Large intestine (tissue), 3 donors: ENCODE measurements around the gene TENT5C. TPM values are rescaled to one million over a fixed set of nuclear protein-coding genes. Genes with fewer than 3 reads are reported as not detected.

Experiments used
- DNase-seq, 2 donors: peaks; one replicate each; pipeline versions ENCODE4 v3.0.0 to v3.0.0-alpha.2; 2013
- H3K27ac ChIP-seq: one replicate; pipeline ENCODE4 v1.5.1; 2013; ENCODE audit warnings: low read length
- H3K27me3 ChIP-seq: 2 replicates; pipeline ENCODE4 v1.6.1; 2013; ENCODE audit warnings: low read length; ENCODE audit not compliant: control insufficient read depth, insufficient read depth
- H3K36me3 ChIP-seq: 2 replicates; pipeline ENCODE4 v1.6.1; 2013; ENCODE audit warnings: low read length; ENCODE audit not compliant: control insufficient read depth, insufficient read depth
- H3K4me1 ChIP-seq: one replicate; pipeline ENCODE4 v1.6.1; 2013; ENCODE audit warnings: low read length; ENCODE audit not compliant: control insufficient read depth, insufficient read depth
- H3K4me3 ChIP-seq: one replicate; pipeline ENCODE4 v1.5.1; 2013; ENCODE audit warnings: low read length
- H3K9me3 ChIP-seq: one replicate; pipeline ENCODE4 v1.6.1; 2013; ENCODE audit warnings: mild to moderate bottlenecking, low read depth, low read length, moderate library complexity; ENCODE audit not compliant: control insufficient read depth
- WGBS: methylation state at CpG from one replicate; pipeline ENCODE4 v1.1.5; 2013; ENCODE audit warnings: low lambda C conversion rate; ENCODE audit not compliant: insufficient coverage; 5-methylcytosine and 5-hydroxymethylcytosine counted together
- polyA plus RNA-seq: library from polyadenylated mRNA; unstranded; fragments of 120-200 nt; gene quantifications from one replicate; pipeline ENCODE4 v1.2.1, GENCODE V29; 2013

The TENT5C gene
- polyA plus RNA-seq, 1 donor, result 10.4 TPM

GRCh38 chr1:117602862-117603261 lies 3.0 kb upstream of the TENT5C start:
- H3K4me3 ChIP-seq, result no peak overlapping the region
- no peaks in the 10 kb centered on the region for H3K4me1 ChIP-seq
- H3K27ac ChIP-seq, result no peak overlapping the region
- no peaks in the 10 kb centered on the region for H3K36me3 ChIP-seq
- no peaks in the 10 kb centered on the region for H3K9me3 ChIP-seq
- WGBS, result no CpG with 5 or more reads among the region's 4 CpGs
- no peak for DNase-seq
- H3K27me3 ChIP-seq, result peaks cover 5% of the 10 kb centered on the region

DNA sequence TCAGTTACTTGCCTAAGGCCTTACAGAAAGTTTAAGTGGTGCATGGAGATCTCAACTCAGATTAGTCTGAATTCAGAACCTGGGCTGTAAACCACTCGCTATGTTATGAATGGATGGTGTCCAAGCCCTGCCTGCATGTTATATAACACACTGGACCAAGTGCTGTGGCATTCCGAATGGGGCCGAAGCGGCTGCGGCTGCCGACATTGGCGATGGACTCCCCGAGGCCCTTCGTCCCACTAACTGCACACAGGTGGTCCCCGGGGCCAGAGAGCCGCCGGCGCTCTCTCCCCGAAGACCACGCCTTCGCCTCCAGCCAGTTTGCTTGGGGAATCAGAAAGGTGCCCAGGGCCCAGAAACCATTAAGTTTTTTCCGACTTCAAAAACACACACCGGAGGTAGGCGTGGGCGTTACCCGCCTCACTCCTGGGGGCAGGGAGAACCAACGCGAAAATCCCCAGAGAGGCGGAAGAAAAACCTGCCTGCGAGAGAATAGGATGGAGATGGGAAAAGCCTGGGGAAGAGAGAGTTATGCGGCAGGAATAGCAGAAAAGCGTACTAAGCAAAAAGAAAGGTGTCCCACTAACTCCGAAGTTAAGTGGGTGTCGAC lies 579 bp upstream of the TENT5C start:
- peak overlapping the region; percentile 67 for H3K27ac ChIP-seq
- H3K4me3 ChIP-seq, result peak overlapping the region; percentile 73
- peaks cover 5% of the 10 kb centered on the region for H3K27me3 ChIP-seq
- no CpG with 5 or more reads among the region's 29 CpGs for WGBS
- peaks cover 3% of the 10 kb centered on the region for H3K4me1 ChIP-seq
- no peak for DNase-seq
- H3K36me3 ChIP-seq, result no peaks in the 10 kb centered on the region
- H3K9me3 ChIP-seq, result no peaks in the 10 kb centered on the region

- H3K4me1 ChIP-seq, result peaks cover 4% of the 10 kb centered on the region
Measured at GRCh38 chr1:117606649-117607430, 992 bp downstream of the TENT5C start.

DNA sequence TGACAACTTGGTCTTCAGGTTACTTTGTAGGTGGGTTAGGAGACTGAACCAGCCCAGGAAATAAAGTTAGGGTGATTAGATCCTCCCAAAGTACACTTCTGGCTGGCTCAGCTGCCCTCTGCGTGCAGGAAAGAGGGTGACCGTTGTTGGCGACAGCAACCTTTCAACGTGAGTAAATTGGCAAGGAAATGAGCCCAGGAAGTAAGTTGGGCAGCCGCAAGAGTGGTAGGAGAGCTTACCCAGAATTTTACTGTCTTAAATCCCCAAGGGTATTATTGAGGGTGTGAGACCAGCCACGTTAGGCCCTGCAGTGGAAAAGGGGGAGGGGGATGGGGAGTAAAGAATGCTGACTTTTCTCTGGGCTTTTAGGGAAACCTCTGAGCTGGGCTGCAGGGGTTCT lies 1.6 kb downstream of the TENT5C start:
- Histone ChIP-seq H3K27me3 (no peaks in the 10 kb centered on the region), H3K4me3 (peak overlapping the region; percentile 85), H3K27ac (peak overlapping the region; percentile 82), H3K4me1 (peaks cover 8% of the 10 kb centered on the region), H3K9me3 (no peaks in the 10 kb centered on the region), H3K36me3 (no peaks in the 10 kb centered on the region)
- peak in 1 of 2 donors; percentile 60 for DNase-seq
- WGBS, result no CpG with 5 or more reads among the region's 6 CpGs

More at GRCh38 chr1:117606649-117607430, 992 bp downstream of the TENT5C start:
- Histone ChIP-seq H3K4me3 (peak overlapping the region; percentile 85), H3K9me3 (no peaks in the 10 kb centered on the region), H3K27me3 (peaks cover under 1% of the 10 kb centered on the region), H3K27ac (peak overlapping the region; percentile 82), H3K36me3 (no peaks in the 10 kb centered on the region)
- peak; percentile 35 to 84 for DNase-seq
- 0% methylated on average over 1 of the region's 37 CpGs for WGBS

- 100% methylated on average over 1 of the region's 7 CpGs for WGBS
- Histone ChIP-seq H3K27ac (peak overlapping the region; percentile 82), H3K4me1 (peaks cover 15% of the 10 kb centered on the region), H3K4me3 (no peak overlapping the region), H3K9me3 (no peaks in the 10 kb centered on the region), H3K36me3 (no peaks in the 10 kb centered on the region), H3K27me3 (no peaks in the 10 kb centered on the region)
- DNase-seq, result peak in 1 of 2 donors; percentile 51
Measured at GRCh38 chr1:117608115-117608615, 2.3 kb downstream of the TENT5C start.

- Histone ChIP-seq H3K27ac (no peak overlapping the region), H3K4me1 (peaks cover 21% of the 10 kb centered on the region), H3K9me3 (no peaks in the 10 kb centered on the region), H3K27me3 (no peaks in the 10 kb centered on the region), H3K4me3 (no peak overlapping the region), H3K36me3 (no peaks in the 10 kb centered on the region)
- no CpG with 5 or more reads among the region's 1 CpG for WGBS
- no peak for DNase-seq
Measured at GRCh38 chr1:117608758-117609157, 2.9 kb downstream of the TENT5C start.

DNA sequence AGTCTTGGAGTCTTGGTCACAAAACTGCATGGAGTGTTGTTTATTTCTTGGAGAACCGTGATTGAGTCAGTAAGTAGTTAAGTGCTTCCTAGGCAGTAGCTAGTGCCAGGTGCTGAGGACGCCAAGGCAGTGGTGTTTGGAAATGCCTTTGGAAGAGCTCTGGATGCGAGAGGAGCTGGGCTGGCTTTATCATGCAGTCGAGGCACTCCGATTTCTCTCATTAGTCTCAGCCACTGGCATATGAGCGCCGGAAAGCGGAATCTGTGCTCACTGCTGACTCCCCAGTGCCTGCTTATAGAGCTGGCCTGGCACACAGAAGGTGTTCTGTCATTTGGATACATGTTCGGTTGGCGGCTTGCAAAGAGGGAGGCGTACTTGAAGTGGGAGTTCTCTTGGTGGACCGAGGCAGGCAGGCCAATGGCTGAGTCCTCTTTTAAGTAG lies 3.6 kb downstream of the TENT5C start:
- H3K4me1 ChIP-seq, result peaks cover 28% of the 10 kb centered on the region
- DNase-seq, result no peak
- no peaks in the 10 kb centered on the region for H3K36me3 ChIP-seq
- no peaks in the 10 kb centered on the region for H3K9me3 ChIP-seq
- no peak overlapping the region for H3K27ac ChIP-seq
- 88% methylated on average over 3 of the region's 12 CpGs for WGBS
- H3K4me3 ChIP-seq, result no peak overlapping the region
- no peaks in the 10 kb centered on the region for H3K27me3 ChIP-seq

DNA sequence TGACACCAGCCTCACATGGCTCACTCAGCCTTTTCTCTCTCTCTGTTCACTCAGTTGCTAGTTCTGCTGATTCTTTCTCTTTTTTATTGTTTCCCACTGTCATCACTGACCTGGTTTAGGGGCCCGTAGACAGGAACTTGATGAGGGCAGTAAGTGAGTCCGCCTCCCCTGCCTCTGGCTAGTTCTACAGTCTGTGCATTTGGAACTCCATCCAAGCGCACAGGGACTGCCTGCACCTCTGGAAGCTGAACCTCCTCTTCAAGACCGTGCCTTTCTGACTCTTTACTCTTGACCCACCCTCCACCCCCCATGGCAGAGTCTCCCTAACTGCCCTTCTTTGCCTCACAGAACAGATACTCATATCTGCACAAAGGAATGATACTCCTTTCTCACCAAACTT lies 4.2 kb downstream of the TENT5C start:
- WGBS, result no CpG with 5 or more reads among the region's 4 CpGs

DNA sequence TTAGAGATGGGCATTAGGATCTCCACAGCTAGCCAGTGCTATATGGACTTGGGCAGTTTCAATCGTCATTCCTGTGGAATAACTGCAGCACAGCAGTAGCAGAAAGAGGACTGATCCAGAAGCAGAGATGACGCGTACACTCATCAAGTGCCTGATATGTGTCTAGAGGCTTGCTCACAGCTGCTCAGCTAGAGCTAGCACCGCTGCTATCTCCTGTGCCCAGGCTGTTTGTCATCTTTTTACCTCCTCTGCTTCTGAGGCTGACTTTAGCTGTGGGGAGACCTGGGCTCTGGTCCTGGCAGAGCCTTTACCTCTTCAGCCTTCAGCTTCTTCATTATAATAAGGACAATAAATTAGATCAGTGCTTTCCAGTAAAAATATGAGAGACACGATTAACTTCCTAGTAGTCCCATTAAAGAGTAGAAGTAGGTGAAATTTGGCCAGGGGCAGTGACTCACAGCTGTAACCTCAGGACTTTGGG lies 5.3 kb downstream of the TENT5C start:
- Histone ChIP-seq H3K4me3 (no peak overlapping the region), H3K36me3 (no peaks in the 10 kb centered on the region), H3K27ac (no peak overlapping the region), H3K9me3 (no peaks in the 10 kb centered on the region), H3K4me1 (peaks cover 33% of the 10 kb centered on the region), H3K27me3 (no peaks in the 10 kb centered on the region)
- no peak for DNase-seq
- no CpG with 5 or more reads among the region's 5 CpGs for WGBS

More for the DNA sequence above, 4.2 kb downstream of the TENT5C start:
- Histone ChIP-seq H3K9me3 (no peaks in the 10 kb centered on the region), H3K27ac (no peak overlapping the region), H3K4me3 (no peak overlapping the region), H3K4me1 (peaks cover 33% of the 10 kb centered on the region), H3K36me3 (no peaks in the 10 kb centered on the region), H3K27me3 (no peaks in the 10 kb centered on the region)
- DNase-seq, result no peak

DNA sequence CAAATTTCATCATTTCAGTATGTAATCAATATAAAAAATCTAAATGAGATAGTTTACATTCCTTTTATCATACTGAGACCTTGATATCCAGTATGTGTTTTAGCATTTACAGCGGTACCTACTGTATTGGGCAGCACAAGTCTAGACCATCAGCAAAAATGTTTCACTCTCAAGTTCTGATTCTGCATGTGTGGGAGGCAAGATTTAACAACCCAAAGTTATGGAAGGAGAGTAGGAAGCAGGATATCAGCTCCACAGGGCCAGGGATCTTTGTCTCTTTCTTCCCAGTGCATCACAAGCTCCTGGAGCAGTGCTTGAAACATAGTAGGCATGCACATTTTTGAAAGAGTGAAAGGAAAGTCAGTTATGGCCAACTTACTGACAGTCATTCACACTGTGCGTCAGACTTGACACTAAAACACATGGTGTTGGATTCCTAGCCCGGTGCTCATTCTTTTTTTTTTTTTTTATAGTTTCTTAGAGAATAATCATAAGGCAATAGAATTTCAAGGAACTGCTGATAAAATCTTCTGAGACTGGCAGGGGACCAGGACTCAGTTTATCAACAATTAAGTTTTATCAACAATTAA lies 6.1 kb downstream of the TENT5C start:
- 42% methylated on average over 2 of the region's 3 CpGs for WGBS
- DNase-seq, result no peak
- H3K4me1 ChIP-seq, result peaks cover 33% of the 10 kb centered on the region
- H3K36me3 ChIP-seq, result no peaks in the 10 kb centered on the region
- H3K27me3 ChIP-seq, result no peaks in the 10 kb centered on the region
- no peak overlapping the region for H3K4me3 ChIP-seq
- no peaks in the 10 kb centered on the region for H3K9me3 ChIP-seq
- H3K27ac ChIP-seq, result peak overlapping the region; percentile 66
